Measurements from ENCODE around the gene STX19. TPM values are rescaled to one million over a fixed set of nuclear protein-coding genes. Genes with fewer than 3 reads are reported as not detected.

Gene STX19
- total RNA-seq, 1 donor from 2014 or later: 0.41 TPM

- DNase-seq: no peak
Observed at GRCh38 chr3:94026623-94027022, 1.8 kb downstream of the STX19 start.

GRCh38 chr3:94024385-94024784, 4.0 kb downstream of the STX19 start:
- no peak for DNase-seq

DNA sequence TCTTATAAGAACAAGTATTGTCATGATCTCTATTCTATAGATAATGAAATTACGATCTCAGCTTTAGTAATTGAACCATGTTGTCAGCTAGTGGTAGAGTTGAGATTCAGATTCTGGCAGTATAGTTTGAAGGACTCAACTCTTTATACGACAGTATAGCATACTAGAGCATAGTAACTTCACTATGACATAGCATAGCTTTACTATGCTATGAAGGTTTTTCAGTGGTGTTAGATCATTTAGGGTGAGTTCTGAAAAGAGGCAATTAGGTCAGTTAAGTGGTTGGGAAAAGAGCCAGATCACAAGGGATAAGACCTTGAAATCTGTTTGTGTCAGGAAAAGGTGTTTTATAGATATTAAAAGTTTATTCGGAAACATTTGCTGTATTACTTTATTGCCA, 8.1 kb downstream of the STX19 start:
- no peak for DNase-seq

DNA sequence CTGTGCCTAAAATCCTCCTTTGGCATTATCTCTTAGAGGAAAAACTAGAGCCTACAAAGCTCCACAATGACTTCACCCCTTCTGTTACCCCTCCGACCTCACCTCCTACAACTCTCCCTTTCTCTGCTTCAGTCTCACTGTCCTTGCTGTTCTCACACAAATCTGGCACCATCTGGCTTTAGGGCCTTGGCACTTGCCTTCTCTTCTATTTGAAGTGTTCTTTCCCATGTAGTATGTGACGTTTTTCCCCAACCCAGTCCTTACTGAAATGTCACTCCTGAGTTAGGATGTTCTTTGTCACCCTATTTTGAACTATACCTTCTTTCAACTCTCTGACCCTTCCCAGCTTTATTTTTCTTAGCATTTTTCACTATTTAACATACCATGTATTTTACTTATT, 8.7 kb downstream of the STX19 start:
- no peak for DNase-seq

DNA sequence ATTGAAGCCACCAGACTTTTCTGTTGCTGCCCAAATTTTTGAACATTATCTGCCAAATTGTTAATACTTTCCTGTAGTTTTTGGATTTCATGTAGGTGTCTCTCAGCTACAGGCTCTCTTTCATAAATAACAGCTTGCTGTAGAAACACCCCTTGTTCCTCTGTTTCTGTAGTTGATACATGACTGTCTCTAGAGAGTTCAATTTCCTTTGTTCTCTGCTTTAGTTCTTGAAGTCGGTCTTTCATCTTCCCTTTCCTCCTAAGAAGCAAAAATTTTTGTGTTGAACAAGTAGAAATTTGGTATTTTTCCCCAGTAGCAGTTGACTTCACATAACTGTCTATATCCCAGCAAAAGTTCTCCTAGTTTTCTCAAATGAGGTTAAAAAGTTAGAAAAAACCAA, 13.4 kb downstream of the STX19 start:
- DNase-seq: no peak

DNA sequence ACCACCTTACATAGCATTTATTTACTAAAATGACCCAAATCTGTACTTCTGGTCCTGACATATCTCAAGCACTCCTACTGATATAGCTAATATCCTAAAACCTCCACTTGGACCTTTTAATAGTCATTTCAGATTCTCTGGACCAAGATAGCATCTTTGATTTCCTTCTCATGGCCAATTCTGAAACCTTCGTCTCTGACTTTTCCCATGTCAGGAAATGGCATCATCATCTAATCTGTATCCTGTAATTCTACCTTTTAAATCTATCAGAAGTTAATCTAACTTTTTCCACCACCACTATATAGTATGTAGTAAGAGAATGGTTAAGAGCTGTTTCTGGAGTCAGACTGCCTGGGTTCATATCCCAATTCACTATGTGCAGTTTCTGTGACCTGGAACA, 16.2 kb downstream of the STX19 start:
- no peak for DNase-seq

GRCh38 chr3:94011233-94011711, 17.1 kb downstream of the STX19 start:
- DNase-seq: no peak

GRCh38 chr3:94009608-94010007, 18.8 kb downstream of the STX19 start:
- no peak for DNase-seq

- DNase-seq: no peak
Observed at GRCh38 chr3:94008253-94008652, 20.1 kb downstream of the STX19 start.

- DNase-seq: peak; percentile 67
Observed at GRCh38 chr3:94004301-94004910, 24.0 kb downstream of the STX19 start.

DNA sequence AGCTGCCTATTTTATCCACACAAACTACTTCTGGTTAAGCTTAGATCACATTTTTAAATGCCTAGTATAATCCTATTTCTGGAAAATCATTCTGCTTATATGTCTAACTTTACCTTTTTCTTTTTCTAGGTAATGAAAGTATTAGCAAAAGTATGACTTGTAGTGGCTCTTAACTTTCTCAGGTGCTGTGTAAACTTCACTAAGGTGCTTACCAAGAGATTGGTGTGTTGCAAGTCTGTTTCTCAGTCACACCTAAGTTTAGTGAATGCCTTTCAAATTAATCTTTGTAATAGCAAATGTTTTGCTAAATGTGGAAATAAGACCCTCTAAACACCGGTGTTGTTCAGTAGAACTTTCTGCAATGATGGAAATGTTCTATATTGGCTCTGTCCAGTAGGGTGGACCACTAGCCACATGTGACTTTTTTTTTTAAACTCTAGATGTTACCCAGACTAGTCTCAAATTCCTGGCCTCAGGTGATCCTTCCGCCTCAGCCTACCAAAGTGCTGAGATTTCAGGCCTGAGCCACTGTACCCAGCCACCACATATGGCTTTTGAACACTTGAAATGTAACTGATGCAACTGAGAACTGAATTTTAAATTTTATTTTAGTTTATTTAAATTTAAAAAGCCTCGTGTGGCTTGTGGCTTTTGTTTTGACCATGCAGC, 26.4 kb downstream of the STX19 start:
- DNase-seq: no peak

GRCh38 chr3:94001191-94001590, 27.2 kb downstream of the STX19 start:
- no peak for DNase-seq

GRCh38 chr3:93994056-93994455, 34.3 kb downstream of the STX19 start:
- DNase-seq: no peak

DNA sequence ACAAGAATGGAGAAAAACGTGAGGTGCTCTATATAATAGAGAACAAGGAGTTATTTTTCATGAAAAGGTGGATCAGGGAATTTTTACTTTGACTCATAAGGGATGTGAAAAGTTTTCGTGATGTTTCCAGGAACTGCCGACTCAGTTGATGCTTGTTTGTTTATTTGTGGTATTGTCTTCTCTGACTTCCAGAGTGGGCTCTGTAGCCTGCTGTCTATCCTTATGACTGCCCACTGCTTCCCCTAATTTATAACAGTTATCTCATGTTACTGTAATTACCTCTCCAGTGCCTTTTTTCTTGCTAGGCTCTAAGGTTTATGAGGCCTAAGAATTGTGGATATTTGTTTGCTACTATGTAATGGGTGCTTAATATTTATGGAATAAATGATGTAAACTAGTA, 36.2 kb downstream of the STX19 start:
- no peak for DNase-seq

DNA sequence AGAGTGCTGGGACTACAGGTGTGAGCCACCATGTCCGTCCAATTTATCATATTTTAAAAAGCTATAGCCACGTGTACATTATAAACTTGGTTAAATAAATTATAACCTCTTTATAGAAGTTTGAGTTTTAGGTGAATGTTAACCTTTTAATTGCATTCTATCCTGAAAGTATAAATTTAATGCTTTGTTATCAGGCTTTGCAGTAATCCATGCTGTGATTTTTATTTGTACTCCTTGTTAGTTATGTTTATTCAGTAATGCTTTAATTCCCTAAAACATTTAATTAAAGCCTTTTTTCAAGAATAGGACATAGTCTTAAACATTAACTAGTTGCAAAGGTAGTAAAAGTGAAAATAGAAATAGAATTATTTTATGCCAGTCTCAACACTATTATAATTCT, 36.8 kb downstream of the STX19 start:
- no peak for DNase-seq

DNA sequence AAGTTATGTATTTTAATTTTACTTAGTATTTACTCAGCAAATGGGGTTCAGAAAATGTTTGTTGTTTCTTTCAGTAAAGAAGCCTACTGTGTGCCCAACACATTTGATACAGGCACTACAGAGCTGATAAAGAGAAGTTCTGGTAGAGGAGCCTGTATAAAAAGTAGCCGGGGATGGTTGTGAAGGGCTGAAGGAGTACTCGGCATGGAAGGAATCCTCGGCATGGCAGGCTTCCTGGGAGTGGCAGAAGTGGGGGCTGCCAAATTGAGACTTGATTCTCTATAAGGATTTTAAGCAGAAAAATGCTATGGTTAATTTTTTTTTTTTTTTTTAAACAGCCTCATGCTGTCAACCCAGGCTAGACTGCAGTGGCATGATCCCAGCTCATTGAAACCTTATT, 39.2 kb downstream of the STX19 start:
- no peak for DNase-seq

GRCh38 chr3:93988764-93989163, 39.6 kb downstream of the STX19 start:
- no peak for DNase-seq

GRCh38 chr3:93988283-93988682, 40.1 kb downstream of the STX19 start:
- DNase-seq: no peak

DNA sequence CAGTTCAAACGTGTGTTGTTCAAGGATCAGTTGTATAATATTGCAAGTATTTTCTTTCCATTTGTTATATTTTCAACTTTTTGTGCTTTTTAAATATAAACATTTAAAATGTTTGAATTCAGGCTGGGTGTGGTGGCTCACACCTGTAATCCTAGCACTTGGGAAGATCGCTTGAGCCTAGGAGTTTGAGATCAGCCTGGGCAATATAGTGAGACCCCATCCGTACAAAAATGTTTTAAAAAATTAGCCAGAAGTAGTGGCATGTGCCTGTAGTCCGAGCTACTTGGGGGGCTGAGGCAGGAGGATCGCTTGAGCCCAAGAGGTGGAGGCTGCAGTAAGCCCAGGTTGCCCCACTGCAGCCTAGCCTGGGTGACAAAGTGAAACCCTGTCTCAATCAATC, 43.8 kb downstream of the STX19 start:
- DNase-seq: no peak

GRCh38 chr3:93983408-93983807, 45.0 kb downstream of the STX19 start:
- DNase-seq: no peak

DNA sequence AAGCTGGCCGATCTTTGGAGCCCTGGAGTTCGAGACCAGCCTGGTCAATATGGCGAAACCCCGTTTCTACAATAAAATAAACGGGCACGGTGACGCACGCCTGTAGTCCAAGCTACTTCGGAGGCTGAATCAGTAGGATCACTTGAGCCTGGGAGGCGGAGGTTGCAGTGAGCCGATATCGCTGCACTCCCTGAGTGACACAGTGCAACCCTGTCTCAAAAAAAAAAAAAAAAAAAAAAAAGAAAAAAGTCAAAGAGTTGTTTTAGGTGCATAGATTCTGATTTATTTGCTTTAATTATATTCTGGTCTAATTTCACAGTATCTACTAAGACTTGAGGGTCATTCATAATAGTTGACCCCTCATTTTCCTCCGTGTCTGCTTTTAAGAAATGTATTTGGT, 46.7 kb downstream of the STX19 start:
- no peak for DNase-seq

DNA sequence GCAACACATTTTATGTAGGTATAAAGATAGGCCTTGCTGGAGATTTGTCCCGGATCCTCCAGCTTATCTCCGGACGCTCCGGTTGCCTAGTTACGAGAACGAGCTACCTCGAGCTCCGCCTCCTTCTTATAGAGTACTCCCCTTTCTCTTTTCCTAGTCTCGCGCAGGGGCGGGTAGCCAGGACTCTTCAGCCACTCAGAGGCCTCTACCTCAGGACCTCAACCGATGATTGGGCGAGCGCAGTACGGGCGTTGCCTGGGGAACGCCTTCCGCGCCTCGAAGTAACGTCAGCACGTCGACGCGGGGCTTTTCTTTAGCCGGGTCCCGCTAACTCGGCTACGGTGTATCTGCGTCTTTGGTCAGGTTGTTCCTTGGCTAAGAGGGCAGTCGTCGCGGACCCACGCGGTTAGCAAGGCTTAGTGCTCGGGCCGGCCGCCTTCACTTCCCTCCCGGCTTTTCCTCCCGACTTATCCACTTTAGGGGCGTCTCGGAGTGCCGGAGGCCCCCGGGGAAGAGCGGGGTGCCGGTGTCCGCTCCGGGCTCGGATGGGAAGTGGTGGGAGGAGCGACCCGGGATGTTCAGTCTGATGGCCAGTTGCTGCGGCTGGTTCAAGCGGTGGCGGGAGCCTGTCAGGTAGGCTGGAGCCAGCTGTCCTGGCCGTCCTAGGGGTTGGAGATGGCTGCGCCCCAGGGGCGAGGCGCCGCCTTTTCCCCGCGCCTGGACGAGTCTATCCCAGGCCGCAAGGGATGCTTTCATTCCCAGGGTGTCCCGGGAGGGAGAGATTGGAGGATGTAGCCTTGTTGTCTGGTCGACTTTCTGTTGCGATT, 48.3 kb downstream of the STX19 start, which contains the start of gene ARL13B:
ARL13B (plus strand) TSS at position 306 of the 827 bp plus-strand sequence; CDS start at position 575, 269 bp downstream.
- peak; percentile 99 for DNase-seq

All from tongue (tissue), 2 donors.